HCT116 (cell line): ENCODE measurements around the gene NINJ2. TPM values are rescaled to one million over a fixed set of nuclear protein-coding genes. Genes with fewer than 3 reads are reported as not detected.

Experiments used
- ATAC-seq: fragments of 200-7000 bp; cut with Tn5 transposase; 2 replicates; pipeline ENCODE4 v1.9.1; 2020; ENCODE audit warnings: mild to moderate bottlenecking, moderate library complexity
- BruUV-seq: library from RNA; stranded (reverse); fragments of 400-500 nt; replicated peaks from 2 replicates; lab custom pipeline; 2021; lab: Mats Ljungman, UMichigan
- CTCF ChIA-PET: fragments of 300-600 bp; sonication (Branson Sonifier 250); formaldehyde crosslinking; loops from one replicate; lab custom pipeline; 2021; ENCODE audit warnings: antibody characterized with exemption; lab: Charles Lee
- POLR2A ChIA-PET: fragments of 300-600, 350-600 bp; sonication (Branson Sonifier 250); formaldehyde crosslinking; loops from one replicate; lab custom pipeline; 2021; ENCODE audit warnings: antibody characterized with exemption; lab: Charles Lee
- RAD21 ChIA-PET, 2 experiments: fragments of 300-600 bp; sonication (Branson Sonifier 250); formaldehyde crosslinking; loops; one replicate each; lab custom pipeline; 2023; ENCODE audit warnings: low total read pairs in 2 of 2; ENCODE audit not compliant: uncharacterized antibody in 2 of 2, unreplicated experiment in 2 of 2, low non-redundant PET in 1 of 2; lab: Charles Lee
- DNase-seq: peaks from one replicate; pipeline ENCODE4 v3.0.0-alpha.2; 2010; ENCODE audit warnings: low read depth, low spot score
- H2AFZ ChIP-seq: fragments of 200-600 bp; shearing (Covaris generic), sonication (generic); 2 replicates; pipeline ENCODE4 v1.6.1; 2017; ENCODE audit warnings: low read depth, mixed run types, mixed read lengths, antibody characterized with exemption, low read length; ENCODE audit not compliant: poor library complexity, severe bottlenecking
- H3K27ac ChIP-seq: 2 replicates; pipeline ENCODE4 v1.5.1; 2012; ENCODE audit warnings: low read depth, low read length
- H3K27me3 ChIP-seq: fragments of 200-600 bp; sonication (generic); 2 replicates; pipeline ENCODE4 v1.6.1; 2016; ENCODE audit warnings: mixed run types, low read length, mixed read lengths; ENCODE audit not compliant: insufficient read depth
- H3K36me3 ChIP-seq, 2 experiments: fragments of 200-500 bp in 1 of 2; fragments of 200-600 bp in 1 of 2; sonication (Bioruptor generic) in 1 of 2; sonication (generic) in 1 of 2; 2 replicates each; pipeline versions ENCODE4 v1.5.1 to v1.6.1; 2014 to 2016; ENCODE audit warnings: low read length in 2 of 2, inconsistent platforms in 1 of 2, mixed read lengths in 1 of 2, mixed run types in 1 of 2; ENCODE audit not compliant: insufficient read depth in 2 of 2, control insufficient read depth in 1 of 2
- H3K4me1 ChIP-seq, 2 experiments: fragments of 200-600 bp in 1 of 2; sonication (generic) in 1 of 2; 2 replicates each; pipeline versions ENCODE4 v1.5.1 to v1.6.1; 2012 to 2017; ENCODE audit warnings: low read length in 2 of 2, inconsistent platforms in 1 of 2, mild to moderate bottlenecking in 1 of 2, mixed read lengths in 1 of 2, mixed run types in 1 of 2, moderate library complexity in 1 of 2; ENCODE audit not compliant: insufficient read depth in 2 of 2, control insufficient read depth in 1 of 2
- H3K4me2 ChIP-seq: fragments of 200-600 bp; sonication (generic); 2 replicates; pipeline ENCODE4 v1.6.1; 2017; ENCODE audit warnings: mixed run types, low read length, mixed read lengths
- H3K4me3 ChIP-seq, 2 experiments: fragments of 200-600 bp in 1 of 2; sonication (generic) in 1 of 2; replicated peaks in 1 of 2; 2 replicates each; pipeline ENCODE4 v1.5.1; 2011 to 2016; ENCODE audit warnings: low read length in 2 of 2, control low read depth in 1 of 2, low read depth in 1 of 2, mild to moderate bottlenecking in 1 of 2, mixed read lengths in 1 of 2, mixed run types in 1 of 2
- H3K79me2 ChIP-seq: fragments of 200-600 bp; sonication (generic); 2 replicates; pipeline ENCODE4 v1.6.1; 2017; ENCODE audit warnings: mild to moderate bottlenecking, mixed run types, low read length, moderate library complexity, mixed read lengths; ENCODE audit not compliant: insufficient read depth
- H3K9ac ChIP-seq: fragments of 200-600 bp; sonication (generic); 2 replicates; pipeline ENCODE4 v1.6.1; 2016; ENCODE audit warnings: low read length, mixed read lengths
- H3K9me2 ChIP-seq: fragments of 200-600 bp; sonication (generic), shearing (Covaris generic); 2 replicates; pipeline ENCODE4 v1.6.1; 2017; ENCODE audit warnings: mixed run types, mild to moderate bottlenecking, moderate library complexity; ENCODE audit not compliant: insufficient read depth
- H3K9me3 ChIP-seq, 2 experiments: fragments of 200-500 bp in 1 of 2; fragments of 200-600 bp in 1 of 2; sonication (Bioruptor generic) in 1 of 2; sonication (generic) in 1 of 2; 2 replicates each; pipeline ENCODE4 v1.6.1; 2014 to 2017; ENCODE audit warnings: low read length in 2 of 2, mixed read lengths in 2 of 2, inconsistent platforms in 1 of 2, low read depth in 1 of 2, mild to moderate bottlenecking in 1 of 2, mixed run types in 1 of 2, moderate library complexity in 1 of 2; ENCODE audit not compliant: control insufficient read depth in 1 of 2, insufficient read depth in 1 of 2
- H4K20me1 ChIP-seq: fragments of 200-600 bp; sonication (generic), shearing (Covaris generic); 2 replicates; pipeline ENCODE4 v1.6.1; 2017; ENCODE audit warnings: mixed run types, mild to moderate bottlenecking, moderate library complexity; ENCODE audit not compliant: insufficient read depth
- CBX3 ChIP-seq: IDR thresholded peaks from 2 replicates; pipeline ENCODE4 v1.6.1; 2012; ENCODE audit warnings: low read depth
- EGR1 ChIP-seq: IDR thresholded peaks from 2 replicates; pipeline ENCODE4 v1.6.1; 2012; ENCODE audit warnings: low read depth
- ELF1 ChIP-seq: IDR thresholded peaks from 2 replicates; pipeline ENCODE4 v1.6.1; 2012; ENCODE audit warnings: low read depth, borderline replicate concordance
- FOSL1 ChIP-seq: IDR thresholded peaks from 2 replicates; pipeline ENCODE4 v1.6.1; 2012; ENCODE audit warnings: low read depth
- JUND ChIP-seq: IDR thresholded peaks from 2 replicates; pipeline ENCODE4 v1.6.1; 2012
- POLR2A ChIP-seq: IDR thresholded peaks from 2 replicates; pipeline ENCODE4 v1.7.0; 2011; ENCODE audit warnings: borderline replicate concordance; ENCODE audit not compliant: insufficient read depth, insufficient read length; ENCODE audit errors: extremely low read depth
- RAD21 ChIP-seq: IDR thresholded peaks from 2 replicates; pipeline ENCODE4 v1.6.1; 2012; ENCODE audit warnings: low read depth, mild to moderate bottlenecking
- REST ChIP-seq: IDR thresholded peaks from 2 replicates; pipeline ENCODE4 v1.6.1; 2012; ENCODE audit warnings: low read depth
- SP1 ChIP-seq: IDR thresholded peaks from 2 replicates; pipeline ENCODE4 v1.6.1; 2012; ENCODE audit warnings: low read depth
- TCF7L2 ChIP-seq: IDR thresholded peaks from 2 replicates; pipeline ENCODE4 v1.7.0; 2011; ENCODE audit warnings: borderline replicate concordance, inconsistent platforms; ENCODE audit not compliant: insufficient read depth, insufficient read length; ENCODE audit errors: extremely low read depth
- ZBTB33 ChIP-seq: IDR thresholded peaks from 2 replicates; pipeline ENCODE4 v1.6.1; 2011; ENCODE audit warnings: mild to moderate bottlenecking, low read length, moderate library complexity; ENCODE audit not compliant: insufficient replicate concordance; ENCODE audit errors: extremely low read depth
- ZFX ChIP-seq: fragments of 450-650 bp; IDR thresholded peaks from 2 replicates; pipeline ENCODE4 v1.6.1; 2017
- intact Hi-C: fragments of 100-400 bp; cut with micrococcal nuclease; formaldehyde crosslinking; loops from 2 replicates; pipeline ENCODE4 v1.10.0; 2022
- total RNA-seq: library from RNA; stranded (reverse); gene quantifications from one replicate; pipeline ENCODE4 v1.2.1, GENCODE V29; 2021; ENCODE audit not compliant: unreplicated experiment

Gene NINJ2
- total RNA-seq, 1 experiment from 2014 or later, result not detected

- TF ChIP-seq RAD21, result no peak
- no peak for TF ChIP-seq ZFX
- no peak for TF ChIP-seq SP1
These were observed 100.6 kb downstream of the NINJ2 start (continued) for GRCh38 chr12:562634-563033.

GRCh38 chr12:561908-562593, 101.2 kb downstream of the NINJ2 start:
- Histone ChIP-seq H2AFZ (no peak overlapping the region), H3K27ac (no peak overlapping the region), H3K9ac (no peak overlapping the region), H3K36me3 (no peaks in the 10 kb centered on the region), H3K79me2 (no peaks in the 10 kb centered on the region), H3K27me3 (no peaks in the 10 kb centered on the region), H3K9me2 (no peaks in the 10 kb centered on the region), H3K4me1 (no peaks in the 10 kb centered on the region), H4K20me1 (no peaks in the 10 kb centered on the region), H3K9me3 (no peaks in the 10 kb centered on the region), H3K4me2 (no peak overlapping the region), H3K4me3 (no peak overlapping the region)
- ChIA-PET POLR2A (no interaction called here), CTCF (no interaction called here), RAD21 (no interaction called here)
- DNase-seq (no peak), ATAC-seq (no peak)
- intact Hi-C loops, result no loop called here
- TF ChIP-seq CBX3 (no peak), FOSL1 (no peak), REST (no peak), ZBTB33 (no peak), ELF1 (no peak), EGR1 (no peak), SP1 (no peak), ZFX (no peak), JUND (no peak), POLR2A (no peak), TCF7L2 (no peak), RAD21 (no peak)
- no TSS peak for BruUV-seq
